GM10248 (cell line): ENCODE results near the gene NDST4.
A peak's percentile ranks its signal among the peaks of the same experiment; 100 is the strongest.

Experiments
- CTCF ChIA-PET: fragments of 300-600 bp; sonication (Branson Sonifier 250); formaldehyde crosslinking; extraction: SDS; loops from one replicate; lab custom pipeline; 2021; ENCODE audit warnings: antibody characterized with exemption; lab: Yijun Ruan, JAX
- POLR2A ChIA-PET: fragments of 350-650 bp; sonication (Branson Sonifier 250); formaldehyde crosslinking; extraction: SDS; loops from one replicate; lab custom pipeline; 2020; ENCODE audit warnings: antibody characterized with exemption; lab: Yijun Ruan, JAX
- DNase-seq: peaks from one replicate; pipeline ENCODE4 v3.0.0; 2012; ENCODE audit errors: extremely low spot score
- TF ChIP-seq, protein P1 (sequence below): IDR thresholded peaks from 2 replicates; pipeline ENCODE4 v1.5.1; 2012; ENCODE audit warnings: mild to moderate bottlenecking, low read depth; ENCODE audit errors: extremely low read depth, missing control alignments, control extremely low read depth

Gene NDST4

DNA sequence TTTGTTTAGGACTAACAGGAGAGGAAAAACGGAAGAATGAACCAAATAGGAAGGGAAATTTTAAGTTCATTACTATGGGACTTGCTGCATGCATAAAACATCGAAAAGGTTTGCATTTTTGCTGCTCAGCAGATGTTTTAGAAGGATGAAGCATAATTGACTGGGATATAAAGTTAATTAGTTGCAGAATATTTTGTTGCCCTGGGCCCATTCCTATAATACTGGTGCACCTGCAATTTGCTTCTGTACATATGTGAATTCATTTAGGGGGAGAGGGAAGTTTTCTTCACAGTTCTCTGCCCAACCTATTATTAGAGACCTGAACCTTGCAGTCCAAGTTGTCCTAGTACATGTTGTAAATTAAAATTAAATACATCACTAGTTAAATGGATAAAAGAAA lies 282.8 kb downstream of the NDST4 start:
- CTCF ChIA-PET: interaction anchor here (1.2 kb wide), 2 partner anchors 10 to 22 kb away, joined by 3 to 5 read pairs; no protein-coding TSS in a partner anchor
- TF ChIP-seq, protein P1, sequence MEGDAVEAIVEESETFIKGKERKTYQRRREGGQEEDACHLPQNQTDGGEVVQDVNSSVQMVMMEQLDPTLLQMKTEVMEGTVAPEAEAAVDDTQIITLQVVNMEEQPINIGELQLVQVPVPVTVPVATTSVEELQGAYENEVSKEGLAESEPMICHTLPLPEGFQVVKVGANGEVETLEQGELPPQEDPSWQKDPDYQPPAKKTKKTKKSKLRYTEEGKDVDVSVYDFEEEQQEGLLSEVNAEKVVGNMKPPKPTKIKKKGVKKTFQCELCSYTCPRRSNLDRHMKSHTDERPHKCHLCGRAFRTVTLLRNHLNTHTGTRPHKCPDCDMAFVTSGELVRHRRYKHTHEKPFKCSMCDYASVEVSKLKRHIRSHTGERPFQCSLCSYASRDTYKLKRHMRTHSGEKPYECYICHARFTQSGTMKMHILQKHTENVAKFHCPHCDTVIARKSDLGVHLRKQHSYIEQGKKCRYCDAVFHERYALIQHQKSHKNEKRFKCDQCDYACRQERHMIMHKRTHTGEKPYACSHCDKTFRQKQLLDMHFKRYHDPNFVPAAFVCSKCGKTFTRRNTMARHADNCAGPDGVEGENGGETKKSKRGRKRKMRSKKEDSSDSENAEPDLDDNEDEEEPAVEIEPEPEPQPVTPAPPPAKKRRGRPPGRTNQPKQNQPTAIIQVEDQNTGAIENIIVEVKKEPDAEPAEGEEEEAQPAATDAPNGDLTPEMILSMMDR: no peak
- no peak for DNase-seq
- POLR2A ChIA-PET: no interaction called here

DNA sequence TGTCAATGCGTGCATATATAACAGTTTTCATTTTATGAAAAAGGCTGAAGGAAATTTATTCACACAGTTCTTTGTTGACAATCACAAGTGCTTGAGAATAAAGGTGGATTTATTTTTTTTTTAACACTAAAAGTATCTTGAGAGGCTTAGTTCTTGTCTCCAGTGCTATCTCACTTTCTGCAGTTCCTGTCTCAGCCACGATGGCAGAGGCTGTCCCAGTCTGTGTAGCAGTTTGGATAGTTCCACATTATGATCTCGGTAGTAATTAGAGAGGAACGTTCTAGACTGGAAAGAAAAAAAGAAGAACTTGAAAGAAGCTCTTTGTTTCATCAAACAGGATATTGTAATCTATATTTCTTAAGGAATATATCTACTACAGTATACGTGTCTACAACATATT lies 285.8 kb downstream of the NDST4 start:
- TF ChIP-seq, protein P1: no peak
- ChIA-PET POLR2A (no interaction called here), CTCF (interaction anchor here (1.0 to 2.7 kb wide), 3 partner anchors 12 to 20 kb away, joined by 3 to 6 read pairs (median 4); no protein-coding TSS in a partner anchor)
- no peak for DNase-seq

- CTCF ChIA-PET: interaction anchor here (1.2 to 4.5 kb wide), 4 partner anchors 8 to 18 kb away, joined by 3 to 22 read pairs (median 4); no protein-coding TSS in a partner anchor
- no peak for DNase-seq
- TF ChIP-seq, protein P1: no peak
- POLR2A ChIA-PET: no interaction called here
These were observed 297.7 kb downstream of the NDST4 start for GRCh38 chr4:114815760-114816159.

GRCh38 chr4:114813961-114814360 lies 299.5 kb downstream of the NDST4 start:
- ChIA-PET CTCF (interaction anchor here (1.2 to 1.7 kb wide), 2 partner anchors 11 to 15 kb away, joined by 3 read pairs; no protein-coding TSS in a partner anchor), POLR2A (no interaction called here)
- TF ChIP-seq, protein P1: no peak

GRCh38 chr4:114811564-114812301 lies 301.7 kb downstream of the NDST4 start:
- CTCF ChIA-PET: no interaction called here
- DNase-seq: no peak
- TF ChIP-seq, protein P1: no peak
- POLR2A ChIA-PET: no interaction called here

More at GRCh38 chr4:114813961-114814360, 299.5 kb downstream of the NDST4 start:
- no peak for DNase-seq

- ChIA-PET POLR2A (no interaction called here), CTCF (interaction anchor here (0.7 to 2.9 kb wide), 33 partner anchors 10 to 731 kb away, joined by 3 to 39 read pairs (median 4); no protein-coding TSS in a partner anchor)
- TF ChIP-seq, protein P1: peak; percentile 93
- DNase-seq: peak; percentile 43
These were observed 305.5 kb downstream of the NDST4 start for GRCh38 chr4:114807759-114808404.
